Limb (tissue), 2 donors: ENCODE results near the gene C12orf57.
"Not testable (repeated sequence)": the region's sequence is repeated elsewhere in the genome, so short reads cannot be mapped to it uniquely, and the experiment has no call there.

ENCODE experiments used
- DNase-seq, 2 donors: peaks; one replicate each; pipeline ENCODE4 v3.0.0-alpha.2; 2016; ENCODE audit errors: extremely low spot score in 2 of 2

C12orf57 gene

GRCh38 chr12:6943722-6944380, at the start of gene C12orf57, which contains the start of gene RNU7-1:
C12orf57 (plus strand) TSS chr12:6944022; CDS start chr12:6944122, 100 bp downstream.
RNU7-1 (plus strand) TSS chr12:6943816.
- DNase-seq = peak; percentile 86 to 88

DNA sequence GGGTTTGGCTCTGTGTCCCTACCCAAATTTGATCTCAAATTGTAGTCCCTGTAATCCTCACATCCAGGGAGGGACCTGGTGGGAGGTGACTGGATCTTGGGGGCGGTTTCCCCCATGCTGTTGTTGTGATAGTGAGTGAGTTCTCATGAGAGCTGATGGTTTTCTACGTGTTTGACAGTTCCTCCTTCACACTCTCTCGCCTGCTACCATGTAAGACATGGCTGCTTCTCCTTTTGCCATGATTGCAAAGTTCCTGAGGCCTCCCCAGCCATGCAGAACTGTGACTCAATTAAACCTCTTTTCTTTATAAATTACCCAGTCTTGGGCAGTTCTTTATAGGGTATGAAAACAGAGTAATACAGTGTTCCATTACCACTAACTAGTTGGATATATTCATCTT, 49.5 kb upstream of the C12orf57 start:
- no peak for DNase-seq

- DNase-seq = no peak
Observed at GRCh38 chr12:6896846-6897435, 46.9 kb upstream of the C12orf57 start.

DNA sequence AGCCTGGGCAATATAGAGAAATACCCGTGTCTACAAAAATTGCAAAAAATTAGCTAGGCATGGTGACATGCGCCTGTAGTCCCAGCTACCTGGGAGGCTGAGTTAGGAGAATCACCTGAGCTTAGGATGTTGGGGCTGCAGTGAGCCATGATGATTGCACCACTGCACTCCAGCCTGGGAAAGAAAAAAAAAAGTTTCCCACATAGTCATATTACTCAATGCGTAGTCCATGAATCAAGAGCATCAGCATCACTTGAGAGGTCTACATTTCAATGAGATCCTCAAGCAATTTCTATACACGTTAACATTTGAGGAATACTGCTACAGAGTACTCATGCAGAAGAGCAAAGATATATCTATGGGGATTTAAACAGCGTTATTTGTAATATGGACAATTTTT, 44.4 kb upstream of the C12orf57 start:
- no peak for DNase-seq

- peak in 1 of 2 donors; percentile 24 for DNase-seq
Observed at GRCh38 chr12:6899837-6900519, 43.8 kb upstream of the C12orf57 start.

- DNase-seq = no peak
Observed at GRCh38 chr12:6902448-6902847, 41.4 kb upstream of the C12orf57 start.

GRCh38 chr12:6903722-6904121, 40.1 kb upstream of the C12orf57 start:
- DNase-seq = no peak

- DNase-seq = peak; percentile 97 to 98
Observed at GRCh38 chr12:6904280-6905276, 39.2 kb upstream of the C12orf57 start, which contains the start of gene LRRC23. LRRC23 (plus strand) TSS chr12:6904822; CDS start chr12:6905634, 812 bp downstream.

DNA sequence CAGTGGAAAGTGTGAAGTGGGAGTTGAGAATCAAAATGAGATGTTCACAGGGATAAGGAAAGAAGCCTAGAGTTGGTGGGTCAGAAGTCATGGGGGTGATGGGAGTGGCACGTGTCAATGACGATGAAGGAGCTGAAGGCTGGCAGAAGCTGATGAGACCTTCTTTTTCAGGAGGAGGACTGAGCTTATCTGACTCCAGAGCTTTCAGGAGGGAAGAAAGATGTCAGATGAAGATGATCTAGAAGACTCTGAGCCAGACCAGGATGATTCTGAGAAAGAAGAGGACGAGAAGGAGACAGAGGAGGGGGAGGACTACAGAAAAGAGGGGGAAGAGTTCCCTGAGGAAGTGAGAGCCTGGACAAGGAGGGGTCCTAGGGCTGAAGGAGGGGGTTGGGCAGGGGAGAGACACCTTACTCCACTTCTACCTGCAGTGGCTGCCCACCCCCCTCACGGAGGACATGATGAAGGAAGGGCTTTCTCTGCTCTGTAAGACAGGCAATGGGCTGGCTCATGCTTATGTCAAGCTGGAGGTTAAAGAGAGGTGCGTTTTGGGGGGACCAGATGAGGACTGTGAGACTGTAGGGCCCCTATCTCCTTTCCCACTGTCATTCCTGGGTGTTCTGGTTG, 38.3 kb upstream of the C12orf57 start:
- no peak for DNase-seq

DNA sequence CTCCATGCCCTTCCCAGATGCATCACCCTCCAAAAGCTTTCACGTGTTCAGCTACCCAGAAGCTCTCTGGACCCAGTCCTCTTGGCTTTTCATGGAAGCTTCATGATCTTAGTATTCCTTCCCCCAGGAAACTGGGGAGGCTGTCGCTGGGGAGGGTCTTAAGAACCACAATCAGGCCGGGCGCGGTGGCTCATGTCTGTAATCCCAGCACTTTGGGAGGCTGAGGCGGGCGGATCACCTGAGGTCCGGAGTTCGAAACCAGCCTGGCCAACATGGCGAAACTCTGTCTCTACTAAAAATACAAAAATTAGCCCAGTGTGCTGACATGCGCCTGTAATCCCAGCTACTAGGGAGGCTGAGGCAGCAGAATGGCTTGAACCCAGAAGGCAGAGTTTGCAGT, 35.7 kb upstream of the C12orf57 start:
- DNase-seq = not testable (repeated sequence)

- no peak for DNase-seq
Observed at GRCh38 chr12:6909421-6910145, 34.2 kb upstream of the C12orf57 start.

DNA sequence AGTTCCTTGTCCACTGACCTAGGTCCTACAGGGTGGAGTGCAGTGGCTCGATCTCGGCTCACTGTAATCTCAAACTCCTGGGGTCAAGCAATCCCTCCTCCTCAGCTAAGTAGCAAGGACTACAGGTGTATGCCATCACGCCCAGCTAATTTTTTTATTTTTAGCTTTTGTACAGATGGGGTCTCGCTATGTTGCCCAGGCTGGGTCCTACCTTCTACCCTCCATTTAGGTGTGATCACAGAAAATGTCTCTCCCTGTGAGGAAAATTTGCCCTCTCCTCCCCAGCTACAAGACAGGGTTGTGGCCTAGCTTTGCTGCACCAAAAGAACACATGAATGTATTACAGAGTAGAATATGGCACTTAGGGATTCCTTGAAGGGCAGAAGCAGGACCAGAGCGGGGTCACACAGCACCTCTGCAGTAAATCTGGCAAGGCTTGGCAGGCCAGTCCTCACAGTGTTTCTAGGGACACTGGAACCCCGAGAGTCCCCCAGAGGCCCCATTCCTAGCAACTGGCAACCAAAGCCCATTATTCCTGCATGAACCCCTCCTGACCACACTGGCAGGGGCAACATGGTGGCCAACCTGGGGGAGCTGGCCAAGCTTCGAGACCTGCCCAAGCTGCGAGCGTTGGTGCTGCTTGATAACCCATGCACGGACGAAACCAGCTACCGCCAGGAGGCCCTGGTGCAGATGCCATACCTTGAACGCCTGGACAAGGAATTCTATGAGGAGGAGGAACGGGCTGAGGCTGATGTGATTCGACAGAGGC, 31.5 kb upstream of the C12orf57 start:
- DNase-seq = no peak

DNA sequence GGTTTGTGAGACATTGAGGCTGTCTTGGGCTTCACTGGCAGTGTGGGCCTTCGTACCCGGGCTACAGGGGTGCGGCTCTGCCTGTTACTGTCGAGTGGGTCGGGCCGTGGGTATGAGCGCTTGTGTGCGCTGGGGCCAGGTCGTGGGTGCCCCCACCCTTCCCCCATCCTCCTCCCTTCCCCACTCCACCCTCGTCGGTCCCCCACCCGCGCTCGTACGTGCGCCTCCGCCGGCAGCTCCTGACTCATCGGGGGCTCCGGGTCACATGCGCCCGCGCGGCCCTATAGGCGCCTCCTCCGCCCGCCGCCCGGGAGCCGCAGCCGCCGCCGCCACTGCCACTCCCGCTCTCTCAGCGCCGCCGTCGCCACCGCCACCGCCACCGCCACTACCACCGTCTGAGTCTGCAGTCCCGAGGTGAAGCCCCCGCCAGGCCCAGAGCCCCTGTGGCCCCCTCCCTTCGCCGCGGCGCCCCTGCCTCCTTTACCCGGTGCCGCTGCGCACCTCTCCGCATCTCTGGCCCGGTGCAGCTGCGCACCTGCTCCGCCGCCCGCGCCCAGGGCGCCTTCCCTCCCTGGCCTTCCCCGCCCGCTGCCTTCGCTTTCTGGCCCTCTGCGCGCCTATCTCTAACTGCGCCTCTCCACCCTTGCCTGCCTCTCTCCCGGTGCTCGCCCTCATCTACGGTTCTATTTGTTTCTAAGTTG, 29.4 kb upstream of the C12orf57 start, which contains the start of gene ENO2:
Gene ENO2, plus strand, starts transcription at position 335 of the 701 bp plus-strand sequence. CDS start 1,253 bp downstream, outside the sequence.
- peak; percentile 21 to 80 for DNase-seq

DNA sequence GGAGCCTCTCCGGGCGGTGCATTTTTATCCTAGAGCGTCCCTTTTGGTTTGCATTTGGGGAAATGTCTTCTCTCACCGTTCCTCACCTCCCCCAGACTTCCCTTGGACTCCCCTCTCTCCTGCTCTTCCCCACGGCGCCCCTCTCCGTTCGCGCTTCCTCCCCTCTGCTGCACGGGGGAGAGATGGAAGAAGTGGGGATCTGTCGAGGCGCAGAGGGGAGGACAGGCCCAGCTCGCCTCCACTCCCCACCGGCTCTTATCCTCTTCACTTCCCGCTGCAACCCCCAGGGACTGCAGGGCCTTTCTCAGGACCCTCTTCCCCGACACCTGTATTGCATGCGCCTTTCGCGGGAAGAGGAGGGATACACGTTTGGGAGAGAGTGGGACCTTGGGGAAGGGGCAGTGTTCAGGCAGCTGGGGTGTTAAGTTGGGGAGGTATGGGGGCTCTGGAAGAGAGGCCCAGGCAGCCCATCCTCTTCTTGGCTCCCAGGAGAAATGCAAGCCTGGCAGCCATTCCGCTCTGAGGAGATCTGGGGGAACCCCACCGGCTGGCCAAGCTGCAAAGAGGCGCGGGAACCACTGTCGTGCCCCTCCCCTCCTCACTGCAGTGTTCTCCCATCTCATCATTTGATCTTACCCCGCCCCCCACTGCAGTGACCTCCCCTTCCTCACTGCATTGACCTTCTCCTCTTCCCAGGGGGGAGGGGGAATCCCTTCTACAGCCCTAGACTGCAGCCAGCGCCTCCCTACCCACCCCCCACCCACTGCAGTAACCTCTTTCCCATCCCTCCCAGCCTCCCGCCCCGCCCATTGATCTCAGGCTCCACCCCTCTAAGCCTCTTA, 28.7 kb upstream of the C12orf57 start:
- DNase-seq = no peak

GRCh38 chr12:6915789-6916285, 28.0 kb upstream of the C12orf57 start:
- no peak for DNase-seq

DNA sequence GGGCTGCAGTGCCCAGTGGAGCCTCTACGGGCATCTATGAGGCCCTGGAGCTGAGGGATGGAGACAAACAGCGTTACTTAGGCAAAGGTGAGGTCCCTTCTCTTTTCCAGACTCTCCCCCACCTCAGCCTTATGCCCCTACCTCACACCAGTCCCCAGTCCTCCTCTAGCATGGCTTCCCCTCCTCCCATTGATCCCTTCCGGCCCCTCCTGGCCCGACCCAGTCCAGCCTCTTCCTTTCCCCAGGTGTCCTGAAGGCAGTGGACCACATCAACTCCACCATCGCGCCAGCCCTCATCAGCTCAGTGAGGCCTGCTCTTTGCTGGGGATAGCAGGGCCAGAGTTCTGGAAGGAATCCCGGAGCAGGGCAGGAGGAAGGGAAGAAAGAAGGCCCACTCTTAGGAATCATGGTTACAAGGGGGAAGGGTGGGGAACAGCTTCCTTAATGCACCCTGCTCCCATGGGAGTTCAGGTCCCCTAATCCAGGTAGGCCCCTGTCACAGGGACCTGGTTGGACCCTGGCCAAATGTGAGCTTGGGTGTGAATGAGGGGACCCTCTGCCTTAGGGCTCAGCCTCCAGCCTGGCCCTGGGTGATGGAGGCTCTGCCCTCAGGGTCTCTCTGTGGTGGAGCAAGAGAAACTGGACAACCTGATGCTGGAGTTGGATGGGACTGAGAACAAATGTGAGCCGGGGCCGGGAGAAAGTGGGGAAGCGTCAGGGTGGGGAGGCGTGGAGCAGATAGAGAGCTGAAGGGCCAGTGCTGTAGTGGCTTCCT, 27.2 kb upstream of the C12orf57 start:
- no peak for DNase-seq
